H9 (cell line): ENCODE results near the gene CELF4. TPM values are rescaled to one million over a fixed set of nuclear protein-coding genes. Genes with fewer than 3 reads are reported as not detected.

ENCODE experiments used
- DNase-seq: peaks from one replicate; pipeline ENCODE4 v3.0.0-alpha.2; 2017
- H2AFZ ChIP-seq: one replicate; pipeline ENCODE4 v1.6.1; 2013; ENCODE audit warnings: mild to moderate bottlenecking, low read length, control low read depth, moderate library complexity
- H2AK5ac ChIP-seq: 2 replicates; pipeline ENCODE4 v1.6.1; 2013; ENCODE audit warnings: low read length, control low read depth, mixed read lengths; ENCODE audit not compliant: insufficient read length
- H2BK120ac ChIP-seq: one replicate; pipeline ENCODE4 v1.6.1; 2013; ENCODE audit warnings: low read depth, mild to moderate bottlenecking, low read length, control low read depth, inconsistent platforms; ENCODE audit not compliant: poor library complexity, severe bottlenecking
- H2BK12ac ChIP-seq: 2 replicates; pipeline ENCODE4 v1.6.1; 2013; ENCODE audit warnings: low read length, control low read depth, mixed read lengths, low read depth; ENCODE audit not compliant: insufficient read length
- H2BK15ac ChIP-seq: 2 replicates; pipeline ENCODE4 v1.6.1; 2013; ENCODE audit warnings: low read depth, low read length, control low read depth
- H2BK20ac ChIP-seq: one replicate; pipeline ENCODE4 v1.6.1; 2013; ENCODE audit warnings: low read depth, mild to moderate bottlenecking, low read length, control low read depth, inconsistent platforms; ENCODE audit not compliant: poor library complexity, severe bottlenecking
- H2BK5ac ChIP-seq: 2 replicates; pipeline ENCODE4 v1.6.1; 2013; ENCODE audit warnings: low read length, control low read depth, mixed read lengths; ENCODE audit not compliant: insufficient read length
- H3K14ac ChIP-seq: 2 replicates; pipeline ENCODE4 v1.6.1; 2013; ENCODE audit warnings: low read length, control low read depth; ENCODE audit not compliant: insufficient read depth
- H3K18ac ChIP-seq: 2 replicates; pipeline ENCODE4 v1.6.1; 2013; ENCODE audit warnings: low read depth, mild to moderate bottlenecking, mixed read lengths, low read length, control low read depth; ENCODE audit not compliant: insufficient read length
- H3K23ac ChIP-seq: 2 replicates; pipeline ENCODE4 v1.6.1; 2013; ENCODE audit warnings: low read length, control low read depth, mixed read lengths, low read depth; ENCODE audit not compliant: insufficient read length
- H3K23me2 ChIP-seq: 2 replicates; pipeline ENCODE4 v1.6.1; 2013; ENCODE audit warnings: low read depth, mild to moderate bottlenecking, mixed read lengths, low read length, control low read depth; ENCODE audit not compliant: insufficient read length, poor library complexity, severe bottlenecking
- H3K27ac ChIP-seq: 2 replicates; pipeline ENCODE4 v1.5.1; 2013; ENCODE audit warnings: low read length, control low read depth, mixed read lengths, low read depth; ENCODE audit not compliant: insufficient read length
- H3K27me3 ChIP-seq: 2 replicates; pipeline ENCODE4 v1.6.1; 2013; ENCODE audit warnings: low read length, control low read depth, inconsistent platforms; ENCODE audit not compliant: insufficient read depth
- H3K4ac ChIP-seq: 2 replicates; pipeline ENCODE4 v1.6.1; 2013; ENCODE audit warnings: low read depth, mild to moderate bottlenecking, control low read depth, inconsistent platforms, low read length, moderate library complexity
- H3K4me1 ChIP-seq: 2 replicates; pipeline ENCODE4 v1.6.1; 2013; ENCODE audit warnings: low read length, control low read depth, inconsistent platforms; ENCODE audit not compliant: insufficient read depth
- H3K4me2 ChIP-seq: 2 replicates; pipeline ENCODE4 v1.6.1; 2013; ENCODE audit warnings: low read length, control low read depth, mixed read lengths; ENCODE audit not compliant: insufficient read length, insufficient read depth
- H3K56ac ChIP-seq: 2 replicates; pipeline ENCODE4 v1.6.1; 2013; ENCODE audit warnings: low read depth, mild to moderate bottlenecking, mixed read lengths, low read length, control low read depth; ENCODE audit not compliant: insufficient read length
- H3K79me1 ChIP-seq: 2 replicates; pipeline ENCODE4 v1.6.1; 2013; ENCODE audit warnings: low read depth, mild to moderate bottlenecking, moderate library complexity, low read length, control low read depth, inconsistent platforms; ENCODE audit not compliant: insufficient read depth, poor library complexity, severe bottlenecking
- H3K79me2 ChIP-seq: 2 replicates; pipeline ENCODE4 v1.6.1; 2013; ENCODE audit warnings: low read length, control low read depth, inconsistent platforms; ENCODE audit not compliant: insufficient read depth
- H3K9ac ChIP-seq: 2 replicates; pipeline ENCODE4 v1.6.1; 2013; ENCODE audit warnings: low read length, control low read depth, mixed read lengths; ENCODE audit not compliant: insufficient read length; ENCODE audit errors: extremely low read depth
- H3K9me3 ChIP-seq: one replicate; pipeline ENCODE4 v1.6.1; 2013; ENCODE audit warnings: low read depth, low read length, inconsistent platforms; ENCODE audit not compliant: control insufficient read depth
- H3T11ph ChIP-seq: one replicate; pipeline ENCODE4 v1.6.1; 2013; ENCODE audit warnings: mild to moderate bottlenecking, low read length, control low read depth, inconsistent platforms
- H4K20me1 ChIP-seq: one replicate; pipeline ENCODE4 v1.6.1; 2013; ENCODE audit not compliant: control insufficient read depth, insufficient read length, insufficient read depth
- H4K5ac ChIP-seq: 2 replicates; pipeline ENCODE4 v1.6.1; 2013; ENCODE audit warnings: low read depth, mild to moderate bottlenecking, mixed read lengths, low read length, control low read depth; ENCODE audit not compliant: insufficient read length
- H4K8ac ChIP-seq: replicated peaks from 2 replicates; pipeline ENCODE4 v1.6.1; 2013; ENCODE audit warnings: low read length, control low read depth, mixed read lengths, low read depth; ENCODE audit not compliant: insufficient read length
- H4K91ac ChIP-seq: 2 replicates; pipeline ENCODE4 v1.6.1; 2013; ENCODE audit warnings: low read depth, mild to moderate bottlenecking, moderate library complexity, mixed read lengths, low read length, control low read depth; ENCODE audit not compliant: insufficient read length
- H3K27ac Mint-ChIP-seq, 3 experiments: 2 replicates in 2 of 3; 3 replicates in 1 of 3; pipeline ENCODE4 v1.8.0; 2020 to 2021; ENCODE audit warnings: mixed read lengths in 3 of 3, mild to moderate bottlenecking in 1 of 3, moderate library complexity in 1 of 3
- H3K27me3 Mint-ChIP-seq: 2 replicates; pipeline ENCODE4 v1.8.0; 2021; ENCODE audit warnings: low read depth, mild to moderate bottlenecking, moderate library complexity, mixed read lengths
- H3K36me3 Mint-ChIP-seq, 3 experiments: 2 replicates in 2 of 3; 3 replicates in 1 of 3; pipeline ENCODE4 v1.8.0; 2020 to 2021; ENCODE audit warnings: low read depth in 3 of 3, mixed read lengths in 3 of 3; ENCODE audit not compliant: insufficient read depth in 1 of 3
- H3K4me1 Mint-ChIP-seq, 2 experiments: 2 replicates each; pipeline ENCODE4 v1.8.0; 2020; ENCODE audit warnings: mixed read lengths in 2 of 2
- H3K4me3 Mint-ChIP-seq, 2 experiments: 2 replicates in 1 of 2; 3 replicates in 1 of 2; pipeline ENCODE4 v1.8.0; 2020 to 2021; ENCODE audit warnings: mild to moderate bottlenecking in 2 of 2, mixed read lengths in 2 of 2, moderate library complexity in 1 of 2
- H3K9me3 Mint-ChIP-seq, 2 experiments: 2 replicates in 1 of 2; 3 replicates in 1 of 2; pipeline ENCODE4 v1.8.0; 2020; ENCODE audit warnings: mild to moderate bottlenecking in 2 of 2, mixed read lengths in 2 of 2, moderate library complexity in 1 of 2
- CTCF ChIP-seq: fragments of 200-600 bp; sonication (generic); conservative IDR thresholded peaks from 3 replicates; pipeline ENCODE4 v1.8.0; 2021; ENCODE audit warnings: antibody characterized with exemption, mild to moderate bottlenecking
- WGBS: extraction: QIAGEN DNeasy Blood & Tissue Kit; methylation state at CpG from one replicate; pipeline ENCODE4 v1.1.7; 2013; ENCODE audit warnings: missing lambda C conversion rate, low lambda C conversion rate, mixed read lengths; ENCODE audit not compliant: insufficient read length; ENCODE audit errors: extremely low coverage; 5-methylcytosine and 5-hydroxymethylcytosine counted together
- total RNA-seq: library from RNA; stranded (reverse); gene quantifications from 2 replicates; pipeline ENCODE4 v1.2.1, GENCODE V29; 2021

Gene CELF4
- total RNA-seq, 1 experiment from 2014 or later, result 1.1 TPM

- H2AK5ac ChIP-seq, result no peak overlapping the region
- Mint-ChIP-seq H3K27me3 (peaks cover 15% of the 10 kb centered on the region), H3K36me3 (no peaks in the 10 kb centered on the region), H3K4me3 (no peak overlapping the region), H3K4me1 (peaks cover 33 to 60% of the 10 kb centered on the region in 2 experiments), H3K27ac (peak overlapping the region in 2 of 3 experiments; percentile 30 to 40; a peak in 3 of 7 replicates), H3K9me3 (peaks cover 0 to 3% of the 10 kb centered on the region in 2 experiments; a peak in 3 of 5 replicates)
- DNase-seq, result no peak
- H2BK120ac ChIP-seq, result no peak overlapping the region
- no peak overlapping the region for H2AFZ ChIP-seq
- H3K4me1 ChIP-seq, result peaks cover 5% of the 10 kb centered on the region; the same call in 1 of the 2 replicates
- no peak overlapping the region for H3K27ac ChIP-seq
- H3T11ph ChIP-seq, result no peak overlapping the region
- H2BK12ac ChIP-seq, result no peak overlapping the region
- no peaks in the 10 kb centered on the region for H3K23me2 ChIP-seq
- H3K9ac ChIP-seq, result no peak overlapping the region
- no peak overlapping the region for H2BK5ac ChIP-seq
- H2BK20ac ChIP-seq, result no peak overlapping the region
- no peak overlapping the region for H3K14ac ChIP-seq
- peak overlapping the region; percentile 64 for H3K18ac ChIP-seq
- H3K9me3 ChIP-seq, result no peaks in the 10 kb centered on the region
- H4K20me1 ChIP-seq, result no peaks in the 10 kb centered on the region
- no peak overlapping the region for H4K91ac ChIP-seq
- no peak overlapping the region for H3K23ac ChIP-seq
- no peak overlapping the region for H4K5ac ChIP-seq
- H3K27me3 ChIP-seq, result no peaks in the 10 kb centered on the region
- no CpG with 5 or more reads among the region's 2 CpGs for WGBS
- H3K4me2 ChIP-seq, result no peak overlapping the region
- no peak for TF ChIP-seq CTCF
- no peaks in the 10 kb centered on the region for H3K79me2 ChIP-seq
- H3K4ac ChIP-seq, result no peak overlapping the region
- H2BK15ac ChIP-seq, result no peak overlapping the region
- H4K8ac ChIP-seq, result no peak overlapping the region
- no peaks in the 10 kb centered on the region for H3K79me1 ChIP-seq
- no peak overlapping the region for H3K56ac ChIP-seq
Observed at GRCh38 chr18:37449618-37450017, 116.0 kb downstream of the CELF4 start.
